HUES6 (cell line): ENCODE measurements around the gene MYRFL.

Experiments used
- H3K27ac ChIP-seq: 2 replicates; pipeline ENCODE4 v1.7.0; 2013; ENCODE audit warnings: low read depth, mild to moderate bottlenecking, low read length, inconsistent platforms
- H3K27me3 ChIP-seq: 2 replicates; pipeline ENCODE4 v1.6.1; 2013; ENCODE audit warnings: low read length; ENCODE audit not compliant: control insufficient read depth, insufficient read depth
- H3K36me3 ChIP-seq: 2 replicates; pipeline ENCODE4 v1.6.1; 2013; ENCODE audit warnings: low read length; ENCODE audit not compliant: control insufficient read depth, insufficient read depth
- H3K4me1 ChIP-seq: 2 replicates; pipeline ENCODE4 v1.6.1; 2013; ENCODE audit warnings: low read length; ENCODE audit not compliant: control insufficient read depth, insufficient read depth
- H3K4me3 ChIP-seq: 2 replicates; pipeline ENCODE4 v1.5.1; 2013; ENCODE audit warnings: low read depth, low read length
- H3K9ac ChIP-seq: one replicate; pipeline ENCODE4 v1.6.1; 2013; ENCODE audit warnings: mild to moderate bottlenecking, low read length
- H3K9me3 ChIP-seq: 2 replicates; pipeline ENCODE4 v1.6.1; 2013; ENCODE audit warnings: low read depth, low read length; ENCODE audit not compliant: control insufficient read depth, insufficient read depth

The MYRFL gene

GRCh38 chr12:69822201-69822860 lies 2.7 kb upstream of the MYRFL start:
- peaks cover 11% of the 10 kb centered on the region for H3K4me1 ChIP-seq
- no peak overlapping the region for H3K27ac ChIP-seq
- H3K36me3 ChIP-seq, result no peaks in the 10 kb centered on the region
- no peak overlapping the region for H3K4me3 ChIP-seq
- H3K27me3 ChIP-seq, result no peaks in the 10 kb centered on the region
- no peaks in the 10 kb centered on the region for H3K9me3 ChIP-seq
- no peak overlapping the region for H3K9ac ChIP-seq

- peaks cover 11% of the 10 kb centered on the region for H3K4me1 ChIP-seq
These were observed 999 bp upstream of the MYRFL start for GRCh38 chr12:69824028-69824427.

GRCh38 chr12:69828897-69829296 lies 3.9 kb downstream of the MYRFL start:
- Histone ChIP-seq H3K4me1 (no peaks in the 10 kb centered on the region), H3K4me3 (no peak overlapping the region), H3K36me3 (no peaks in the 10 kb centered on the region), H3K27ac (no peak overlapping the region), H3K27me3 (no peaks in the 10 kb centered on the region), H3K9ac (no peak overlapping the region), H3K9me3 (no peaks in the 10 kb centered on the region)

More at GRCh38 chr12:69824028-69824427, 999 bp upstream of the MYRFL start:
- H3K27me3 ChIP-seq, result no peaks in the 10 kb centered on the region
- no peak overlapping the region for H3K9ac ChIP-seq
- H3K4me3 ChIP-seq, result no peak overlapping the region
- no peaks in the 10 kb centered on the region for H3K36me3 ChIP-seq
- H3K27ac ChIP-seq, result no peak overlapping the region
- H3K9me3 ChIP-seq, result no peaks in the 10 kb centered on the region

- no peak overlapping the region for H3K4me3 ChIP-seq
- H3K36me3 ChIP-seq, result no peaks in the 10 kb centered on the region
- no peak overlapping the region for H3K27ac ChIP-seq
- no peaks in the 10 kb centered on the region for H3K27me3 ChIP-seq
- H3K4me1 ChIP-seq, result no peaks in the 10 kb centered on the region
- H3K9ac ChIP-seq, result no peak overlapping the region
- H3K9me3 ChIP-seq, result no peaks in the 10 kb centered on the region
These were observed 8.7 kb downstream of the MYRFL start for GRCh38 chr12:69833696-69834095.

- Histone ChIP-seq H3K27ac (no peak overlapping the region), H3K36me3 (no peaks in the 10 kb centered on the region), H3K27me3 (no peaks in the 10 kb centered on the region), H3K9ac (no peak overlapping the region), H3K4me1 (no peaks in the 10 kb centered on the region), H3K4me3 (no peak overlapping the region), H3K9me3 (no peaks in the 10 kb centered on the region)
These were observed 9.1 kb downstream of the MYRFL start for GRCh38 chr12:69834147-69834546.

GRCh38 chr12:69834576-69834975 lies 9.5 kb downstream of the MYRFL start:
- H3K36me3 ChIP-seq, result no peaks in the 10 kb centered on the region
- H3K9me3 ChIP-seq, result no peaks in the 10 kb centered on the region
- H3K9ac ChIP-seq, result no peak overlapping the region
- H3K27me3 ChIP-seq, result no peaks in the 10 kb centered on the region
- no peaks in the 10 kb centered on the region for H3K4me1 ChIP-seq
- no peak overlapping the region for H3K27ac ChIP-seq
- no peak overlapping the region for H3K4me3 ChIP-seq

GRCh38 chr12:69835081-69835480 lies 10.1 kb downstream of the MYRFL start:
- Histone ChIP-seq H3K4me3 (no peak overlapping the region), H3K36me3 (no peaks in the 10 kb centered on the region), H3K4me1 (no peaks in the 10 kb centered on the region), H3K27ac (no peak overlapping the region), H3K27me3 (no peaks in the 10 kb centered on the region), H3K9me3 (no peaks in the 10 kb centered on the region), H3K9ac (no peak overlapping the region)

- Histone ChIP-seq H3K36me3 (no peaks in the 10 kb centered on the region), H3K4me3 (no peak overlapping the region), H3K27me3 (no peaks in the 10 kb centered on the region), H3K9ac (no peak overlapping the region), H3K4me1 (no peaks in the 10 kb centered on the region), H3K9me3 (no peaks in the 10 kb centered on the region), H3K27ac (no peak overlapping the region)
These were observed 11.0 kb downstream of the MYRFL start for GRCh38 chr12:69836015-69836414.

- no peaks in the 10 kb centered on the region for H3K36me3 ChIP-seq
- no peak overlapping the region for H3K4me3 ChIP-seq
- H3K9ac ChIP-seq, result no peak overlapping the region
- H3K9me3 ChIP-seq, result no peaks in the 10 kb centered on the region
- no peaks in the 10 kb centered on the region for H3K27me3 ChIP-seq
- H3K27ac ChIP-seq, result no peak overlapping the region
- no peaks in the 10 kb centered on the region for H3K4me1 ChIP-seq
These were observed 12.2 kb downstream of the MYRFL start for GRCh38 chr12:69837191-69837590.

GRCh38 chr12:69837657-69838415 lies 12.8 kb downstream of the MYRFL start:
- Histone ChIP-seq H3K4me3 (no peak overlapping the region), H3K9ac (no peak overlapping the region), H3K9me3 (no peaks in the 10 kb centered on the region), H3K27me3 (no peaks in the 10 kb centered on the region), H3K36me3 (no peaks in the 10 kb centered on the region), H3K27ac (no peak overlapping the region), H3K4me1 (no peaks in the 10 kb centered on the region)

- Histone ChIP-seq H3K9me3 (no peaks in the 10 kb centered on the region), H3K36me3 (no peaks in the 10 kb centered on the region), H3K27ac (no peak overlapping the region), H3K27me3 (no peaks in the 10 kb centered on the region), H3K4me3 (no peak overlapping the region), H3K4me1 (no peaks in the 10 kb centered on the region), H3K9ac (no peak overlapping the region)
These were observed 15.7 kb downstream of the MYRFL start for GRCh38 chr12:69840727-69841126.
